GM18502 (cell line): Measurements from ENCODE around the gene CD2.
A peak's percentile ranks its signal among the peaks of the same experiment; 100 is the strongest.

Experiments
- ATAC-seq: cut with Tn5 transposase; IDR thresholded peaks from one replicate; pipeline ENCODE4 v1.9.1; 2021; ENCODE audit warnings: mild to moderate bottlenecking; ENCODE audit not compliant: unreplicated experiment, poor library complexity

Gene CD2

GRCh38 chr1:116726872-116727820, 27.1 kb upstream of the CD2 start:
- no peak for ATAC-seq

- no peak for ATAC-seq
Observed at GRCh38 chr1:116731439-116731838, 22.8 kb upstream of the CD2 start.

- ATAC-seq: no peak
Observed at GRCh38 chr1:116732726-116733125, 21.5 kb upstream of the CD2 start.

GRCh38 chr1:116733476-116734365, 20.5 kb upstream of the CD2 start:
- no peak for ATAC-seq

GRCh38 chr1:116735246-116735645, 19.0 kb upstream of the CD2 start:
- ATAC-seq: no peak

GRCh38 chr1:116737020-116737854, 17.0 kb upstream of the CD2 start:
- peak; percentile 66 for ATAC-seq

- no peak for ATAC-seq
Observed at GRCh38 chr1:116737855-116738321, 16.3 kb upstream of the CD2 start.

- ATAC-seq: peak; percentile 81
Observed at GRCh38 chr1:116738673-116739370, 15.4 kb upstream of the CD2 start.

- ATAC-seq: no peak
Observed at GRCh38 chr1:116739371-116740012, 14.7 kb upstream of the CD2 start.

GRCh38 chr1:116740296-116740695, 13.9 kb upstream of the CD2 start:
- no peak for ATAC-seq

- no peak for ATAC-seq
Observed at GRCh38 chr1:116740746-116741145, 13.5 kb upstream of the CD2 start.

GRCh38 chr1:116741836-116742565, 12.2 kb upstream of the CD2 start:
- no peak for ATAC-seq

GRCh38 chr1:116743535-116743934, 10.7 kb upstream of the CD2 start:
- ATAC-seq: no peak

GRCh38 chr1:116748272-116748671, 6.0 kb upstream of the CD2 start:
- ATAC-seq: no peak

- ATAC-seq: no peak
Observed at GRCh38 chr1:116751146-116751545, 3.1 kb upstream of the CD2 start.

GRCh38 chr1:116751621-116752020, 2.6 kb upstream of the CD2 start:
- ATAC-seq: no peak

GRCh38 chr1:116753312-116753711, 918 bp upstream of the CD2 start:
- no peak for ATAC-seq

GRCh38 chr1:116755066-116755465, 836 bp downstream of the CD2 start:
- no peak for ATAC-seq
